GM21526 (cell line): ENCODE data around the gene FGF1.

Experiments
- ATAC-seq: cut with Tn5 transposase; IDR thresholded peaks from one replicate; pipeline ENCODE4 v1.9.1; 2021; ENCODE audit warnings: moderate library complexity; ENCODE audit not compliant: unreplicated experiment, low FRiP score

FGF1 gene

DNA sequence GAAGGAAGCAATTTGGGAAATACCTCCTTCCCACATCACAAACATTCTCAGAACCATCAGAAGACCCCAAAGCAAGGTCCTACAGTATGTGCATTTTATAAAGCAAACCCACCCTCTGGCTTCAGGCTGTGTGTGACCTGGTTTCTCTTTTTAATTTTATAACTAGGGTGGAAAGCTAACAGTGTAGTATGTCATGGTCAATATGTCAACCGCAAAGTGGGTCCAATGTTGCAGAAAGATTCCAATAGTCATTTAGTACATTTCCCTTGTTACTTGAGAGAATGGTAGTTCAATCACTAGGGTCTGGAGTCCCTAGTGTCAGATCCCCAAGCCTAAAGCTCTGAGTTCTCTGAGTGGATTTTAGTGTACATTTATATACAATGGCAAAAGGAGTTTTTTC lies 96.2 kb downstream of the FGF1 start:
- ATAC-seq, result no peak

- no peak for ATAC-seq
These were observed 98.4 kb downstream of the FGF1 start for GRCh38 chr5:142587354-142587965.

GRCh38 chr5:142586552-142586951 lies 99.3 kb downstream of the FGF1 start:
- no peak for ATAC-seq

GRCh38 chr5:142585451-142585850 lies 100.4 kb downstream of the FGF1 start:
- no peak for ATAC-seq

- no peak for ATAC-seq
These were observed 101.0 kb downstream of the FGF1 start for GRCh38 chr5:142584891-142585290.

DNA sequence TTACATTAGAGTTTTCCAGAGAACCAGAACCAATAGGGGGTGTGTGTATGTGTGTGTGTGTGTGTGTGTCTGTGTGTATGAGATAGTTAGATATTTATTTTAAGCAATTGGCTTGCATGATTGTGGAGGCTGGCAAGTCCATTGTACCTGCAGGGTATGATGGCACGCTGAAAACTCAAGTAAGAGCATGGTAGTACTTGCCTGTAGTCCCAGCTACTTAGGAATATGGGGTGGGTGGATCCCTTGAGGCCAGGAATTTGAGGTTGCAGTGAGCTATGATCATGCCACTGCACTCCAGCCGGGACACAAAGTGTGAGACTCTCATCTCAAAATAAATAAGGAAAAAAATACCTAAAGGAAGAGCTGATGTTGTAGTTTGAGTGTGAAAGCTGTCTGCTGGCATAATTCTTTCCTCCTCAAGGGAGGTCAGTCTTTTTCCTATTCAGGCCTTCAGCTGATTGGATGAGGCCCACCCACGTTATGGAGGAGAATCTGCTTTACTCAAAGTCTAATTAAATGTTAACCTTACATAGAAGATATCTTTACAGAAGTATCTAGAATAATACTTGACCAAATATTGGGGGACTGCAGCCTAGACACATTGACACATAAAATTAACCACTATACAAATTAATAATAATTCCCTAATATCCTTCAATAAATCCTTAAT lies 107.6 kb downstream of the FGF1 start:
- no peak for ATAC-seq

- ATAC-seq, result no peak
These were observed 109.1 kb downstream of the FGF1 start for GRCh38 chr5:142576804-142577203.

DNA sequence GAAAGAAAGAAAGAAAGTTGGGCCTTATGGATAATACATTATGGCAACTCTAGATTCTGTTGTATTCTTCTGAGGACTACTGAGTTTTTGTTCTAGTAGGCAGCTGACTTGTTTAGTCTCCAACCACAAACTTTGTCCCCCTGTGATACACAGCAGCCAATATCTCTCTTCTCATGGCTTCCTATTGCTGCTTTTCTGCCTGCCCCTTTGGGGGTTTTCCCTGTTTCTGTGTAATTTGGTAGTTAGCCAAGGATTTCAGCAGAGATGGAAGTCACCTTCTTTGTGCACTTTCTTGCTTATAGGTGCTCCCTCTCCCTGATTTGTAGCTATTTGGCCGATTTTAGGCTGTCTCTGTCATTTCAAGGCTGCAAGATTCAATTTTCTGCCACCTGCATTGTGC lies 109.6 kb downstream of the FGF1 start:
- no peak for ATAC-seq

- no peak for ATAC-seq
These were observed 113.9 kb downstream of the FGF1 start for GRCh38 chr5:142572006-142572405.

- ATAC-seq, result no peak
These were observed 114.5 kb downstream of the FGF1 start for GRCh38 chr5:142571371-142571770.

GRCh38 chr5:142569905-142570304 lies 116.0 kb downstream of the FGF1 start:
- ATAC-seq, result no peak

- ATAC-seq, result no peak
These were observed 116.9 kb downstream of the FGF1 start for GRCh38 chr5:142568996-142569335.

DNA sequence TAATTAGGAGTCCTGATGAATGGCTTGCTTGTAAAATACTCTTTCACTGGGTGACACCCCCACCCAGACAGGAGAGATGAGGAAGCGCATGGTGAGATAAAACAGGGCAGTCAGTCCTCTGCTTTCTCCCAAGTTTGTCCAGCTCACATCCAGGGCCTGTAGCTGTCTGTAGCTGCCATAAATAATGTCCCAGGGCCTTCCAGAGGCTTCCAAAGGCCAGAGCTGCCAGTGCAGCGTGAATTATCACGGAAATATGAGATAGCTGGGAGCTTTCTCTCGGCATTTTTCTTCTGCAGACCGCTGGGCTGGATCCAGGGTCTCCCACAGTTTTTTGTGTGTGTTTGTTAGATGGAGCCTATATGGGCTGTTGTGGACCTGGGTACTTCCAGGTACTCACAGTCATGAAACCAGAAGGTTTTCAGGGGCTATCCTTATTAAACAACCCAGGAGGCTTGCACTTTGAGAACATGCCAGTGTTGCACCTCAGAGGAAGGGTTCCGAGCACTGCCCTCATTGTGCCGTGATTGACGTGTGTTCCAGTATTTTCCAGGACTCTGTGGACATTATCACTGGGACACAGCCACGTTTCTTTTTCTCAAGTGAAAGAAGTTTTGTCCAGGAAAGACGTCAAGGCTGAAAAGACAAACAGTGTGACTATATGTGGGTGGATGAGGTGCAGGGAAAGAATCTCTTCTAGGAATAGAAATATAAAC lies 117.5 kb downstream of the FGF1 start:
- no peak for ATAC-seq

- no peak for ATAC-seq
These were observed 124.3 kb downstream of the FGF1 start for GRCh38 chr5:142561486-142562097.

DNA sequence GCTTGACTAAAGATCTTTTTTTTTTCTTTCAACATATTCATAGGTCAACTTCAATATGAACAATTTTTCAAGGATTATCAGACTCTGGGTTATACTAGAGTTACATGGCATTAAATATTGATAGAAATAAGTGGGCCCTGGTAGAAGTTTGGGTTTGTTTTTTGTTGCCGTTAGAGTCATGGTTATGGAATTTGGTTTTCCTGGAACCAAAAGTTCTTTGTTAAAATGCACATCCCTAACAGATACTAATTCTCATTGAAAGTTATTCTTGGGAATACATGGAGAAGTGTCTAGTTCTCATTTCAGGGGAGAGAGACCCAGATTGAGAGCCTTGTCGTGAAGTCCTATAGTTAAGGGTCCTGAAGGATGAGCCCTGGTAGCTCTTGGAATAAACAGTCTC lies 124.9 kb downstream of the FGF1 start:
- no peak for ATAC-seq

- no peak for ATAC-seq
These were observed 133.8 kb downstream of the FGF1 start for GRCh38 chr5:142552107-142552506.

DNA sequence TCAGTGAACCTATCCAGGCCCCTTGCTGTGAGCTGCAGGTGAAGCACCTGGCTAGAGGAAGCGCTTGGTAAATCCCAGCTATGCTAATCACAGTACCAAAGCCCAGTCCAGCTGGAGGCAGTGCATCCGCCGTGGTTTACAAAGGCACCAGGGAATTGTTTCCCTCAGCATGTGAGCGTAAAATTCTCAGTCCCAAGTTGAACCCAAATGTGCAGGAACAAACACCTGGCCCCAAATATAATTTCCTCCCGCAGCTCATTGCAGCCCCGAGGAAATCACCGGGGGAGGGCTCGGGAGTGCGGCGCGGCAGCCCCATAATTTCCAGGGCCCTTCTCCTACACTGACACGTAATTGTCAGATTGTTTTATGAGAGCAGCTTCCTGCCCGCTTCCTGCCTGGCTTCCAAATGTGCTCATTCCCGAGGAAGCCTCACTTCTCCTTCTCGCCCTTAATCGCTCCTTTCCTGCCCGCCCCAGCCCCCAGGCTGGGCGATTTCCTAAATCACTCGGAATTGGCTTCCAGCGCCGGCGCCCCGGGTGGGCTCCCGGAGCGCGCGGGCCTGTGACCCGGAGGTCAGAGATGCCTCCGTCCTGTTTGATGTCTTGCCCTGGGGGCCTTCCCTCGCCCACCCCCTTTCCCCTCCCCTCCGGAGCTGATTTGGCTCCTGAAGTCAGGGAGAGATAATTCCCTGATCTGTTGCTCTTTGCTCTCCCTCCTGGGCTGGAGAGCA lies 134.4 kb downstream of the FGF1 start:
- ATAC-seq, result no peak

- no peak for ATAC-seq
These were observed 135.4 kb downstream of the FGF1 start for GRCh38 chr5:142550471-142550870.

DNA sequence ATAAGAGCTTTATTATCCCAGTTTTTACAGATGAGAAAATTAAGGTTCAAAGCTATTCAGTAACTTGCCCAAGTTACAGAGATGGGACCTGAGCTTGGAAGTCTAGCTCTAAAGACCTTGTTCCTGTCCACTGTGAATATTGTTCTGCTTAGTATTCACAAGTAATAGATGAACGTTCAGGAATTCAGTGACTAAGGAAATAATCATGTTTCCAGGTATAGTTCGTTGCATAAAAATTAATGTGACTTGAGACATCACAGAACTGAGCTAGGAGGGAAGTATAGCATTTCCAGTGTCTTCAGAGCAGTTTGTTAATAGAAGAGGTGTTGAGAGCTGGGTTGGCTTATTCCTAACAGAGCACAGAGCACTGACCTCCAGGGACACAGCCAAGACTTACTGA lies 136.1 kb downstream of the FGF1 start:
- no peak for ATAC-seq

- no peak for ATAC-seq
These were observed 137.1 kb downstream of the FGF1 start for GRCh38 chr5:142548739-142549275.
